ENCODE data around the gene DCAF4.
"Not testable (repeated sequence)": the region's sequence is repeated elsewhere in the genome, so short reads cannot be mapped to it uniquely, and the experiment has no call there.

DCAF4 gene

GRCh38 chr14:73003681-73004080, 77.4 kb downstream of the DCAF4 start:
- no peaks in the 10 kb centered on the region for H3K27me3 ChIP-seq (ENCODE audit: control insufficient read depth in 5 of 5, insufficient read depth in 4 of 5, low read length in 5 of 5)
- peaks cover 0 to 25% (median 15%) of the 10 kb centered on the region in 5 donors for H3K4me1 ChIP-seq (ENCODE audit: control insufficient read depth in 5 of 5, insufficient read depth in 5 of 5, low read length in 5 of 5)
- H3K9me3 ChIP-seq (ENCODE audit: control insufficient read depth in 5 of 5, low read length in 5 of 5), result no peaks in the 10 kb centered on the region
- H3K9ac ChIP-seq (ENCODE audit: low read length in 5 of 5), result no peak overlapping the region
- peaks cover 0 to 28% (median 5%) of the 10 kb centered on the region in 5 donors for H3K36me3 ChIP-seq (ENCODE audit: control insufficient read depth in 5 of 5, insufficient read depth in 5 of 5, low read length in 5 of 5)
- H3K27ac ChIP-seq (ENCODE audit: low read depth, low read length), result no peak overlapping the region
- H3K4me3 ChIP-seq (ENCODE audit: low read depth in 1 of 5, low read length in 5 of 5), result no peak overlapping the region

- not testable (repeated sequence) for H3K9me3 ChIP-seq (ENCODE audit: control insufficient read depth in 5 of 5, low read length in 5 of 5); H3K27ac ChIP-seq (ENCODE audit: low read depth, low read length); H3K27me3 ChIP-seq (ENCODE audit: control insufficient read depth in 5 of 5, insufficient read depth in 4 of 5, low read length in 5 of 5); H3K4me3 ChIP-seq (ENCODE audit: low read depth in 1 of 5, low read length in 5 of 5); H3K9ac ChIP-seq (ENCODE audit: low read length in 5 of 5)
- peaks cover 0 to 22% (median 5%) of the 10 kb centered on the region in 5 donors for H3K36me3 ChIP-seq (ENCODE audit: control insufficient read depth in 5 of 5, insufficient read depth in 5 of 5, low read length in 5 of 5)
- H3K4me1 ChIP-seq (ENCODE audit: control insufficient read depth in 5 of 5, insufficient read depth in 5 of 5, low read length in 5 of 5), result peaks cover 2 to 34% (median 20%) of the 10 kb centered on the region in 5 donors
These were observed 78.4 kb downstream of the DCAF4 start for GRCh38 chr14:73004641-73005040.

GRCh38 chr14:73007835-73008234, 81.6 kb downstream of the DCAF4 start:
- Histone ChIP-seq H3K4me3 (ENCODE audit: low read depth in 1 of 5, low read length in 5 of 5) (no peak overlapping the region), H3K9me3 (ENCODE audit: control insufficient read depth in 5 of 5, low read length in 5 of 5) (no peaks in the 10 kb centered on the region), H3K9ac (ENCODE audit: low read length in 5 of 5) (peak overlapping the region in 1 of 5 donors; percentile 1), H3K36me3 (ENCODE audit: control insufficient read depth in 5 of 5, insufficient read depth in 5 of 5, low read length in 5 of 5) (peaks cover 4 to 22% (median 6%) of the 10 kb centered on the region in 5 donors), H3K27ac (ENCODE audit: low read depth, low read length) (peak overlapping the region; percentile 54), H3K27me3 (ENCODE audit: control insufficient read depth in 5 of 5, insufficient read depth in 4 of 5, low read length in 5 of 5) (no peaks in the 10 kb centered on the region), H3K4me1 (ENCODE audit: control insufficient read depth in 5 of 5, insufficient read depth in 5 of 5, low read length in 5 of 5) (peaks cover 2 to 30% (median 22%) of the 10 kb centered on the region in 5 donors)

GRCh38 chr14:73008501-73008900, 82.2 kb downstream of the DCAF4 start:
- no peak overlapping the region for H3K9ac ChIP-seq (ENCODE audit: low read length in 5 of 5)
- peaks cover 6 to 25% (median 9%) of the 10 kb centered on the region in 5 donors for H3K36me3 ChIP-seq (ENCODE audit: control insufficient read depth in 5 of 5, insufficient read depth in 5 of 5, low read length in 5 of 5)
- H3K9me3 ChIP-seq (ENCODE audit: control insufficient read depth in 5 of 5, low read length in 5 of 5), result no peaks in the 10 kb centered on the region
- H3K27me3 ChIP-seq (ENCODE audit: control insufficient read depth in 5 of 5, insufficient read depth in 4 of 5, low read length in 5 of 5), result no peaks in the 10 kb centered on the region
- H3K27ac ChIP-seq (ENCODE audit: low read depth, low read length), result peak overlapping the region; percentile 54
- no peak overlapping the region for H3K4me3 ChIP-seq (ENCODE audit: low read depth in 1 of 5, low read length in 5 of 5)
- H3K4me1 ChIP-seq (ENCODE audit: control insufficient read depth in 5 of 5, insufficient read depth in 5 of 5, low read length in 5 of 5), result peaks cover 2 to 30% (median 22%) of the 10 kb centered on the region in 5 donors
